ENCODE results near the gene CEMIP.

Gene CEMIP

DNA sequence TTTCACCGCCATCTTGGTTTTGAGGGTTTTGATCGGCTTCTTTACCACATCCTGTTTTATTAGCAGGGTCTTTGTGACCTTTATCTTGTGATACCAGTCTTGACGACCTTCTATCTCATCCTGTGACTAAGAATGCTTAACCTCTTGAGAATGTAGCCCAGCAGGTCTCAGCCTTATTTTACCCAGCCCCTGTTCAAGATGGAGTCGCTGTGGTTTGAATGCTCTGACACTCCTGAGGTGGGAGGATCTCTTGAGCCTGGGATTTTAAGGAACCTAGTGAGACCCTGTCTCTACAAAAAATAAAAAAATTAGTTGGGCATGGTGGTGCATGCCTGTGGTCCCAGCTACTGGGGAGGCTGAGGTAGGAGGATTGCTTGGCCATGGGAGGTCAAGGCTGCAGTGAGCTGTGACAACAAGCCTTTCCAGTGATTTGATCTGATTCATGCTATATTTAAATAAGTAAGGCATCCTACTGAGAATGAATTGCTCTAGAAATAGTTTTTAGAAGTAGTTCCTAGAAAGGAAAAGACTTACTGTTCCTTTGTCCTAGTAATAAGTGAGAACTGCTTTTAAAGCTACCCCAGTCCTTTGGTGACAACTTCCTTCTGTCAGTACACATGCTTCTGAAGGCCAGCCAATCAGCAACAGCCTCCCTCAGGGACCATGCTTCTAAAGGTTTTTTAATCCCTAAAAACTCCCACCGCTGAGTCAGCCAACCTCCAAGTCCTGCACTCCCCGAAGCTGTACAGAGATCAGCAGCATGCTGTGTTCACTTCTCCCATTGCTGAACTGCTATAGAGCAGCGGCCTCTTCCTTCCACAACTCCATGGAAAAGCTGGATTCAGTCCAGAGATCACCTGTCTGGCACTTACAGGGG is 9.1 kb upstream of the CEMIP start:
- Mint-ChIP-seq H3K27ac (no peak overlapping the region), H3K9me3 (no peaks in the 10 kb centered on the region), H3K27me3 (peaks cover 9% of the 10 kb centered on the region), H3K4me3 (no peak overlapping the region), H3K36me3 (no peaks in the 10 kb centered on the region), H3K4me1 (no peaks in the 10 kb centered on the region)
- CTCF ChIA-PET, result no interaction called here
- no peak for DNase-seq

DNA sequence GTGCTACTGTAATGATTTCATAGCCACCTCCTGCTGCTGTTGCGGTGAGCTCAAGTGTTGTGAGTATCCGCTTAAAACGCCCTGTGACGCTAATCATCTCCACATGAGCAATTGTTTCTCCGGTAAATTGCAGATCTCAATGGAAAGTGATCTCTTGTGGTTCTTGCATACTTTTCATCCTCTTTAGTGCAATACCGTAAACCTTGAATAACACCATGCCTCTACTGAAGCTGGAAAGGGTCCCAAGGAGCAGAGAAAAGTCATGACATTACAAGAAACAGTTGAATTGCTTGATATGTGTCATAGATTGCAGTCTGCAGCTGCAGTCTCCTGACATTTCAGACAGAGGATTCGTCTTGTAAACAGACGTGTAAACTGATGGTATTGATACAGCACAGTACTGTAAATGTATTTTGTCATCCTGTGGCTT is 6.0 kb upstream of the CEMIP start:
- Mint-ChIP-seq H3K36me3 (no peaks in the 10 kb centered on the region), H3K9me3 (no peaks in the 10 kb centered on the region), H3K4me1 (peaks cover 3% of the 10 kb centered on the region), H3K27me3 (peaks cover 29% of the 10 kb centered on the region), H3K4me3 (no peak overlapping the region), H3K27ac (no peak overlapping the region)
- CTCF ChIA-PET, result interaction anchor here (0.7 to 1.7 kb wide), 4 partner anchors 9 to 493 kb away, joined by 3 to 5 read pairs (median 4); no protein-coding TSS in a partner anchor
- no peak for DNase-seq

DNA sequence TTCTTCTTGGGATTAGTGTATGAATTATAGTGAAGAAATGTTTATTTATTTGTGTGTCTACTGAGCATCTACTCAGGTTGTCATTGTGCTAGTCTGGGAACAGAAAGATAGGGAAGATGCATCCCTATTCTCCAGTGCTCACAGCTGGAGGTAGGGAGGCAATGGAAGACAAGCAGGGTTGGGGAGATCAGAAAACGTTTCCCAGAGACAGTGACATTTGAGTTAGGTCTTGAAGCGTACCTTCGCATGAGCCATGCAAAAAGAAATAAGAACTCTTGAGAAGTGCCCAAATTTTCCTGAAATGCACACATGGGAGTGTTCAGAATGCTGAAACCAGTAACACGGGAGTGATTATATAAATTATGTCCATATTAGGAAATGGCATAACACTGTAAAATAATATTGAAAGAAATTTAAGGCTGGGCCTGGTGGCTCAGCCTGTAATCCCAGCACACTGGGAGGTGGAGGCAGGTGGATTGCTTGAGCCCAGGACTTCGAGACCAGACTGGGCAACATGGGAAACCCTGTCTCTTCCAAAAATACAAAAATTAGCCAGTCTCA is 5.3 kb upstream of the CEMIP start:
- CTCF ChIA-PET, result interaction anchor here (0.9 to 7.5 kb wide), 4 partner anchors 208 to 492 kb away, joined by 5 to 91 read pairs (median 42); no protein-coding TSS in a partner anchor
- Mint-ChIP-seq H3K27me3 (peaks cover 36% of the 10 kb centered on the region), H3K27ac (no peak overlapping the region), H3K4me1 (peaks cover 4% of the 10 kb centered on the region), H3K9me3 (no peaks in the 10 kb centered on the region), H3K4me3 (no peak overlapping the region), H3K36me3 (no peaks in the 10 kb centered on the region)
- DNase-seq, result no peak

DNA sequence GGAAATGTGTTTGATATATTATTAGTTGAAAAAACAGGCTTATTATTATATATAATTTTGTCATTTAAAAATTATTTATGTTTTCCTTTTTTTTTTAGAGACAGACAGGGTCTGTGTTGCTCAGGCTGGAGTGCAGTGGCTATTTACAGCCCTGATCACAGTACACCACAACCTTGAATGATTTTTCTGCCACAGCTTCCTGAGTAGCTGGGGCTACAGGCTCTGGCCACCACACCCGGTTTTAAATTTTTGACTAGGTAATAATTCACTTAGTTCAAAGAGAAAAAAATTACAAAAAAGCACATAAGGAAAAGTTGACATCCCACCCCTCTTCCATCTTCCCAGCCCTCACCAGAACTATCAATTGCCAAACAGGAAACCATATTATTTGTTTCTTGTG is 4.7 kb upstream of the CEMIP start:
- Mint-ChIP-seq H3K36me3 (no peaks in the 10 kb centered on the region), H3K27me3 (peaks cover 42% of the 10 kb centered on the region), H3K9me3 (no peaks in the 10 kb centered on the region), H3K4me3 (no peak overlapping the region), H3K27ac (no peak overlapping the region), H3K4me1 (peaks cover 4% of the 10 kb centered on the region)
- DNase-seq, result no peak
- CTCF ChIA-PET, result interaction anchor here (5.6 to 7.5 kb wide), 2 partner anchors 209 to 319 kb away, joined by 78 to 91 read pairs; no protein-coding TSS in a partner anchor

DNA sequence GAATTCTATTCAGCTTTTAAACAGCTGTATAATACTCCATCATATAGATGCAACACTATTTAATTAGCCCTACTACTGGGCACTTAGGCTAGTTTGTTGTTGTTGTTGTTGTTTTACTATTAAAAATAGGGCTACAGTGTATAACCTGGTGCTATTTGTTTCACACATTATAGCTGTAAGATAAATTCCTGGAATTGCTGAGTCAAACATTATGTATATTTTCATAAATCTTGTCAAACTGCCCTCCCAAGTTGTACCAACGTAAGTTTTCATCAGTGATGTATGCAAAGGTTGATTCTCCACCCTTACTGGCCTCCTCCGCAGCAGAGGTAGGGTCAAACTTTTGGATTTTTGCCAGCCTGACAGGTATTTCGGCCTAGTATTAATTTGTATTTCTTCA is 3.8 kb upstream of the CEMIP start:
- H3K4me3 Mint-ChIP-seq, result no peak overlapping the region
- peaks cover 12% of the 10 kb centered on the region for H3K4me1 Mint-ChIP-seq
- no peak for DNase-seq
- H3K27ac Mint-ChIP-seq, result no peak overlapping the region
- CTCF ChIA-PET, result interaction anchor here (1.1 to 7.5 kb wide), 10 partner anchors 7 to 320 kb away, joined by 3 to 91 read pairs (median 5); no protein-coding TSS in a partner anchor
- no peaks in the 10 kb centered on the region for H3K9me3 Mint-ChIP-seq
- H3K27me3 Mint-ChIP-seq, result peaks cover 51% of the 10 kb centered on the region
- no peaks in the 10 kb centered on the region for H3K36me3 Mint-ChIP-seq

DNA sequence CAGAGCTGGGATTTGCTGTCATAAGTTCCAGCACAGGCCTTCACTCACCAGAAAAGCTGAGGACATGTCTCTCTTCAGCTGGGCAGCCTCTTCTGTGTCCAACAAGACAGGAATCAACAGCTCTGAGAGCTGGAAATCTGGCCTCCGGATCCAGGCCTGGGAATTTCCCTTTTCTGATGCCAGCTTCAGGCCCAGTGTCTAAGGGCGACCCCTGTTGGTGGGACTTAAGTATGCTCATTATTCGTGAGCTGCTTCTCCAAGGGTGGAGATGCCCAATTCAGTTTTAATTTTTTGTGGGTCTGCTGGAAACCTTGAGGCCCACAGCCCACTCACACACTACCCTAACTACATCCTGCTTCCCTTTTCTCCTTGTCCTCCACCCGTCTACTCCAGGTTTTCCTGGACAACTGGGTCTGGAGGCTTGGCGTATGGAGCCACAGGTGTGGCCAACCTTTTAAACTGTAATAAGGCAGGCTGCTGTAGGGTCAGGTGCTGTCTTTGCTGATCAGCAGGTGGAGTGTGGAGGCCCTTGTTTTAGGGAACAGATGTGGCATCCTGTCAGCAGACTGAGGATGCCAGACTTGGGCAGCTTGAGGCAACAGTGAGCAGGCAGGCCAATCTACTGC is 2.6 kb upstream of the CEMIP start:
- Mint-ChIP-seq H3K4me3 (no peak overlapping the region), H3K4me1 (peaks cover 14% of the 10 kb centered on the region), H3K9me3 (no peaks in the 10 kb centered on the region), H3K27ac (no peak overlapping the region), H3K27me3 (peaks cover 60% of the 10 kb centered on the region), H3K36me3 (no peaks in the 10 kb centered on the region)
- CTCF ChIA-PET, result interaction anchor here (0.6 to 7.5 kb wide), 35 partner anchors 8 to 489 kb away, joined by 3 to 91 read pairs (median 4); no protein-coding TSS in a partner anchor
- DNase-seq, result peak; percentile 74

DNA sequence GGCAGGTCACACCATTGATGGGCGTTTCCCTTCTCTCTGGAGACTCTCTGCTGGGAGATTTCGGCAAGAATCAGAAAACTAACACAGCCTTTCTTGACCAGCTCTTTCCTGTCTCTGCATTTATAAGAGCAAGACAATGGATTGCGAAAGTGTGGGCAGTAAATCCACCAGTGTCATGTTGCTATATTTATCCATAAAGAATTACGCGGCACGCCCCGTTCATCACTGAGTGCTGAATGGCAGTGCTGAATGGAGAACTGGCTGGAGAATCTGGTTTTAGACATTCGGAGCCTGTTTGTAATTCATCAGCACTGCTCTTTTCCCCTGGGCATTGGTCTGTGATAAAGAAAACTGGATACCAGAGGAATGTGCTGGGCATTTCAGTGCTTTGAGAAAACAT is 2.0 kb upstream of the CEMIP start:
- peaks cover 14% of the 10 kb centered on the region for H3K4me1 Mint-ChIP-seq
- no peak overlapping the region for H3K4me3 Mint-ChIP-seq
- H3K27ac Mint-ChIP-seq, result no peak overlapping the region
- CTCF ChIA-PET, result interaction anchor here (0.6 to 7.5 kb wide), 24 partner anchors 9 to 322 kb away, joined by 3 to 91 read pairs (median 4); partner anchors contain the start of gene ABHD17C
- H3K36me3 Mint-ChIP-seq, result no peaks in the 10 kb centered on the region
- no peak for DNase-seq
- no peaks in the 10 kb centered on the region for H3K9me3 Mint-ChIP-seq
- peaks cover 63% of the 10 kb centered on the region for H3K27me3 Mint-ChIP-seq

DNA sequence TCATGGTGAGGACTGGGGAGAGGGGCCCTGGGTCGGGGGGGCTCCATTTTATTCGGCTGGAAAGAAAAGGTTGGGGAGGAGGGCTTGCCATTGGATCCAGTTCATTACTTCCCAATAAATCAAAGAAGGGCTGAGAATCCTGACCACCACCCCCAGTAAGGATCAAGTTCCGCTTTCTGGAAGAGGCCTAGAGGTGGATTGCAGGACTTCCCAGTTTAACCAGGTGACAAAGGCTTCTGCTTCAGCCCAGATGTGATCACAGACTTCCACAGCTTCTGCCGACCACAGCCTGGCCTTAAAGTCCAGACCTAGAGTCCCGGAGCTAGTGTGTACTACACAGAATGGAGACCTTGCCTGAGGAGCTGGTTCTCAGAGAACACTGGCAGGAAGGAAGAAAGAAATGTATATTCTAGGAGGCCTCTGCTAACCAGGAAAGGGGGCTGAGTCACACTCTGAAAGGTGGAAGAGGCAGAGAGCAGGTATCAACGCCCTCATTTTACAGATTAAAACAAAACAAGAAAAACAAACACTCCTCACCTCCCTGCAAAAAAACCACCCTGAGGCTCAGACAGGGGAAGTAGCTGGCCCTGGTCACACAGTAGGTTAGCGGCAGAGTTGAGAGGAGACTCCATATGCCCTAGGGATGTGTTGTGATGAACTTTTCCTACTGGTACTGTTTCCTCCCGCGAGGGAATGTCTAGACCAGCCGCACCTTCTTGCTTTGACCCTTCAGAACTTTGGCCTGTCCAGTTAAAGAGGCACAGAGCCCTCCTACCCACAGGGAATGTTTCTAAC is 1.1 kb upstream of the CEMIP start:
- CTCF ChIA-PET, result interaction anchor here (0.6 to 7.5 kb wide), 11 partner anchors 8 to 323 kb away, joined by 3 to 91 read pairs (median 5); partner anchors contain the start of gene ABHD17C
- Mint-ChIP-seq H3K27ac (no peak overlapping the region), H3K4me3 (no peak overlapping the region), H3K36me3 (no peaks in the 10 kb centered on the region), H3K4me1 (peaks cover 18% of the 10 kb centered on the region), H3K27me3 (peaks cover 70% of the 10 kb centered on the region), H3K9me3 (no peaks in the 10 kb centered on the region)
- DNase-seq, result no peak

DNA sequence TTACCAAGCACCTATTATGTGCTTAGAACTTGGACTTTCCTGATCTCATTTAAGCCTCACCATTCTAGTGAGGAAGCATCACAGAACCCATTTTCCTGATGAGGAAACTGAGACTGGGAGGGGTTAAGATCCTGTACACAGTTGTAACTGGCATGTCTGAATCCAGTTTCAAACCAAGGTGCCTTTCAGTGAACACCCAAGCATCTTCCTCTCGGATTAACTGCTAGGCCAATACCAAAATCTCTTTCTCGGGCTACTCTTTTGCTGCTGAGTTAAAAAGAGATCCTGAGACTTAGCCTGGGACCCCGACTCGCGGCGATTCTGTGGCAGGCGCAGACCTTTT is 578 bp upstream of the CEMIP start:
- Mint-ChIP-seq H3K27ac (no peak overlapping the region), H3K4me1 (peaks cover 24% of the 10 kb centered on the region), H3K36me3 (no peaks in the 10 kb centered on the region), H3K27me3 (peaks cover 70% of the 10 kb centered on the region), H3K9me3 (no peaks in the 10 kb centered on the region), H3K4me3 (no peak overlapping the region)
- DNase-seq, result no peak
- CTCF ChIA-PET, result interaction anchor here (1.0 to 7.5 kb wide), 5 partner anchors 191 to 488 kb away, joined by 3 to 91 read pairs (median 20); no protein-coding TSS in a partner anchor

DNA sequence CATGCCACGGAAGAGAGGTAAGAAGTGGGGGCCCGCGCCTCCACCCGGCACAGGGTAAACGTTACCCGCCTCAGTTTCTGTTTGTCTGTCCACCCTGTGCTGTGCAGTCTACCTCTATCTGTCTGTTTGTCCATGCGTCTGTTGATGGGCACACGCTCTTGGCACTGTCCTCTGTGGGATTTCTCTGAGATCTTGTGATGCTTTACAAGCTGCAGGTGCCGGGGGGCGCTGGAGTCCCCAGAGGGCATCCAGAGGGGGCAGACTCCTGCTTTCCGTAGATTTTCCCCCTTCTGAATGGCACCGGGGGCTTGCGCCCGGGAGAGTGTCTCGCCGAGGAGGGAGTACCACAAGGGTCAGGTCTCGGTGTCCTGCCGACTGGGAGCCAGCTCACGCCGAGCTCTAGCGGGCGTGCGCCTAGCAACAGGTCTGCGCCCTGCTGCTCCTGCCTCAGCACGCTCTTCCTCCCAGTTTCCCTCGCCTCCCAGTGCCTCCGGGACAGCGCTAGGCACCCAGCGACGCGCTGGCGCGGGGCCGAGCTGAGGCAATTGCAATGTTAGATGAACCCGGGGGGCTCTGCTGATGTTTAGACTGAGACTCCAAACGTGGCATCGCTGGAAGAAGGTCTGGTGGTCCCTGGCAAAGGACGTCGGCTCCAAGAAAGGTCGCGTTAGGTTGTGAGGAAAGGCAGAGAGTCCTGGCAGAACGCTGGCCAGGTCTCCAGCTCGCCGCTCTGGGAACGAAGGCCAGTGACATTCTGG is 667 bp downstream of the CEMIP start:
- Mint-ChIP-seq H3K27ac (no peak overlapping the region), H3K4me1 (peaks cover 27% of the 10 kb centered on the region), H3K9me3 (no peaks in the 10 kb centered on the region), H3K27me3 (peaks cover 70% of the 10 kb centered on the region), H3K4me3 (peak overlapping the region; percentile 62), H3K36me3 (no peaks in the 10 kb centered on the region)
- CTCF ChIA-PET, result interaction anchor here (0.8 to 7.5 kb wide), 13 partner anchors 16 to 486 kb away, joined by 3 to 91 read pairs (median 5); no protein-coding TSS in a partner anchor
- no peak for DNase-seq

DNA sequence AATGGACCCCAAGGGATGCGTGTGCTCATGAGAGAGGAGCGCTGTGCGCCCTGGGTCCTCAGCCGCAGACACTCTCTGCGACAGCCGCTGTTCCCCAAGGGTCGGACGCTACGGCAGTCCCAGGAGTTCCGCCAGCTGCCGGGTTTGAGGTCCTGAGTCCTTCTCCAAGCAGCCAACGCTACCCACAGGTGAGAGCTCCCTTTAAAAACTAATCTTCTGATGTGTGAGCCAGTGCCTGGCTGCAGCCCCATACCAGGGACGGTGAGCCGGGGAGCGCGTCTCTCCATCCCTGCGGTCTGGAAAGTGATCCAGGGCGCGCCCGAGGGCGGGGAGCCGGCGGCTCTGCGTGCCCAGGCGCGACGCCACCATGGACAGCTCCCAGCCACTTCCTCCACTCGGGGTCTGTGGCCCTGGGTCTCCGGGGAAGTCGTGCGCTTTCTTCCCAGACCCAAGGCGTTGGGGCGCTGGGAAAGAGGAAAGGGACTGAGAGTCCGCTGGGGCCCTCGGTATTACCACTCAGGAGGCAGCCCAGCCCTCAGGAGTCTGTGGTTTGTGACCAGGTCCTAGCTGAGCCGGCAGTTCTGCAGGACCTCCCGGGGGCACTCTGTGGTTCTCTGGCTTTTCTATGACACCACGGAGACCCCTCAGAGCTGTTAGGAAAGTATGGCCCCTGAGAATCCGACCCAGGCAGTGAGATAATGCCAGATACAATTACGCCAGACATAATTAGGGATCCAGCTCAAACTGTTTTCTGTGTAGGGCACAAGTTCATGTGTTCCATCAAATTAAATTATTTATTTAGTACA is 1.4 kb downstream of the CEMIP start:
- Mint-ChIP-seq H3K4me1 (peaks cover 27% of the 10 kb centered on the region), H3K9me3 (no peaks in the 10 kb centered on the region), H3K4me3 (no peak overlapping the region), H3K27me3 (peaks cover 70% of the 10 kb centered on the region), H3K27ac (peak overlapping the region; percentile 6), H3K36me3 (no peaks in the 10 kb centered on the region)
- CTCF ChIA-PET, result interaction anchor here (0.8 to 7.5 kb wide), 7 partner anchors 16 to 325 kb away, joined by 3 to 91 read pairs (median 5); no protein-coding TSS in a partner anchor
- peak; percentile 62 for DNase-seq

DNA sequence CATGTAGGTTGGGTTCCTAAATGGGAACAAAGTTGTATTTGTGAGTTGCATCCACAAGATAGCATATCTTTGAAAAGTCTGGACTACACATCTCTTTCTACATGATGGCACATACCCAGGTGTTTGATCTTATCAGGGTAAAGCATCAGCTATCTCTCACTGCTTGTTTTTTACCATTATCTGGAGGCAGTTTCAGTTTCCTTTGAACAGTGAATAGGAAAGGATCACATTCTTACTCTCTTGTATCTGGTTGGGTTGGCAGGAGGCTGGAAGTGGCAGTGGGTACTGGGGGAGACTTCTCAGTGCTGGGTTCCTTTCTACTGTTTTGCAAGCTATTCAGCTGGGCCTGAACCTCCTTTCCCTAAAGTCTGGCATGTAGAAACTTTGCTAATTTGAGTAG is 4.1 kb downstream of the CEMIP start:
- H3K4me1 Mint-ChIP-seq, result peaks cover 23% of the 10 kb centered on the region
- CTCF ChIA-PET, result interaction anchor here (0.6 to 1.7 kb wide), 4 partner anchors 11 to 483 kb away, joined by 3 to 4 read pairs (median 4); no protein-coding TSS in a partner anchor
- no peak overlapping the region for H3K4me3 Mint-ChIP-seq
- H3K27ac Mint-ChIP-seq, result no peak overlapping the region
- DNase-seq, result peak; percentile 35
- H3K9me3 Mint-ChIP-seq, result no peaks in the 10 kb centered on the region
- H3K27me3 Mint-ChIP-seq, result peaks cover 59% of the 10 kb centered on the region
- H3K36me3 Mint-ChIP-seq, result no peaks in the 10 kb centered on the region

Data from activated naive CD4-positive, alpha-beta T cell treated with anti-CD3 and anti-CD28 coated beads, Interleukin-2, amount 10 ng/mL, durations not matched to agents 7 days and 5 days (primary cell).